H9 (cell line): Measurements from ENCODE around the gene C1RL. TPM values are rescaled to one million over a fixed set of nuclear protein-coding genes. Genes with fewer than 3 reads are reported as not detected.

Experiments
- DNase-seq: peaks from one replicate; pipeline ENCODE4 v3.0.0-alpha.2; 2017
- H2AFZ ChIP-seq: one replicate; pipeline ENCODE4 v1.6.1; 2013; ENCODE audit warnings: mild to moderate bottlenecking, low read length, control low read depth, moderate library complexity
- H2AK5ac ChIP-seq: 2 replicates; pipeline ENCODE4 v1.6.1; 2013; ENCODE audit warnings: low read length, control low read depth, mixed read lengths; ENCODE audit not compliant: insufficient read length
- H2BK120ac ChIP-seq: one replicate; pipeline ENCODE4 v1.6.1; 2013; ENCODE audit warnings: low read depth, mild to moderate bottlenecking, low read length, control low read depth, inconsistent platforms; ENCODE audit not compliant: poor library complexity, severe bottlenecking
- H2BK12ac ChIP-seq: 2 replicates; pipeline ENCODE4 v1.6.1; 2013; ENCODE audit warnings: low read length, control low read depth, mixed read lengths, low read depth; ENCODE audit not compliant: insufficient read length
- H2BK15ac ChIP-seq: 2 replicates; pipeline ENCODE4 v1.6.1; 2013; ENCODE audit warnings: low read depth, low read length, control low read depth
- H2BK20ac ChIP-seq: one replicate; pipeline ENCODE4 v1.6.1; 2013; ENCODE audit warnings: low read depth, mild to moderate bottlenecking, low read length, control low read depth, inconsistent platforms; ENCODE audit not compliant: poor library complexity, severe bottlenecking
- H2BK5ac ChIP-seq: 2 replicates; pipeline ENCODE4 v1.6.1; 2013; ENCODE audit warnings: low read length, control low read depth, mixed read lengths; ENCODE audit not compliant: insufficient read length
- H3K14ac ChIP-seq: 2 replicates; pipeline ENCODE4 v1.6.1; 2013; ENCODE audit warnings: low read length, control low read depth; ENCODE audit not compliant: insufficient read depth
- H3K18ac ChIP-seq: 2 replicates; pipeline ENCODE4 v1.6.1; 2013; ENCODE audit warnings: low read depth, mild to moderate bottlenecking, mixed read lengths, low read length, control low read depth; ENCODE audit not compliant: insufficient read length
- H3K23ac ChIP-seq: 2 replicates; pipeline ENCODE4 v1.6.1; 2013; ENCODE audit warnings: low read length, control low read depth, mixed read lengths, low read depth; ENCODE audit not compliant: insufficient read length
- H3K23me2 ChIP-seq: 2 replicates; pipeline ENCODE4 v1.6.1; 2013; ENCODE audit warnings: low read depth, mild to moderate bottlenecking, mixed read lengths, low read length, control low read depth; ENCODE audit not compliant: insufficient read length, poor library complexity, severe bottlenecking
- H3K27ac ChIP-seq: 2 replicates; pipeline ENCODE4 v1.5.1; 2013; ENCODE audit warnings: low read length, control low read depth, mixed read lengths, low read depth; ENCODE audit not compliant: insufficient read length
- H3K27me3 ChIP-seq: 2 replicates; pipeline ENCODE4 v1.6.1; 2013; ENCODE audit warnings: low read length, control low read depth, inconsistent platforms; ENCODE audit not compliant: insufficient read depth
- H3K4ac ChIP-seq: 2 replicates; pipeline ENCODE4 v1.6.1; 2013; ENCODE audit warnings: low read depth, mild to moderate bottlenecking, control low read depth, inconsistent platforms, low read length, moderate library complexity
- H3K4me1 ChIP-seq: 2 replicates; pipeline ENCODE4 v1.6.1; 2013; ENCODE audit warnings: low read length, control low read depth, inconsistent platforms; ENCODE audit not compliant: insufficient read depth
- H3K4me2 ChIP-seq: 2 replicates; pipeline ENCODE4 v1.6.1; 2013; ENCODE audit warnings: low read length, control low read depth, mixed read lengths; ENCODE audit not compliant: insufficient read length, insufficient read depth
- H3K56ac ChIP-seq: 2 replicates; pipeline ENCODE4 v1.6.1; 2013; ENCODE audit warnings: low read depth, mild to moderate bottlenecking, mixed read lengths, low read length, control low read depth; ENCODE audit not compliant: insufficient read length
- H3K79me1 ChIP-seq: 2 replicates; pipeline ENCODE4 v1.6.1; 2013; ENCODE audit warnings: low read depth, mild to moderate bottlenecking, moderate library complexity, low read length, control low read depth, inconsistent platforms; ENCODE audit not compliant: insufficient read depth, poor library complexity, severe bottlenecking
- H3K79me2 ChIP-seq: 2 replicates; pipeline ENCODE4 v1.6.1; 2013; ENCODE audit warnings: low read length, control low read depth, inconsistent platforms; ENCODE audit not compliant: insufficient read depth
- H3K9ac ChIP-seq: 2 replicates; pipeline ENCODE4 v1.6.1; 2013; ENCODE audit warnings: low read length, control low read depth, mixed read lengths; ENCODE audit not compliant: insufficient read length; ENCODE audit errors: extremely low read depth
- H3K9me3 ChIP-seq: one replicate; pipeline ENCODE4 v1.6.1; 2013; ENCODE audit warnings: low read depth, low read length, inconsistent platforms; ENCODE audit not compliant: control insufficient read depth
- H3T11ph ChIP-seq: one replicate; pipeline ENCODE4 v1.6.1; 2013; ENCODE audit warnings: mild to moderate bottlenecking, low read length, control low read depth, inconsistent platforms
- H4K20me1 ChIP-seq: one replicate; pipeline ENCODE4 v1.6.1; 2013; ENCODE audit not compliant: control insufficient read depth, insufficient read length, insufficient read depth
- H4K5ac ChIP-seq: 2 replicates; pipeline ENCODE4 v1.6.1; 2013; ENCODE audit warnings: low read depth, mild to moderate bottlenecking, mixed read lengths, low read length, control low read depth; ENCODE audit not compliant: insufficient read length
- H4K8ac ChIP-seq: replicated peaks from 2 replicates; pipeline ENCODE4 v1.6.1; 2013; ENCODE audit warnings: low read length, control low read depth, mixed read lengths, low read depth; ENCODE audit not compliant: insufficient read length
- H4K91ac ChIP-seq: 2 replicates; pipeline ENCODE4 v1.6.1; 2013; ENCODE audit warnings: low read depth, mild to moderate bottlenecking, moderate library complexity, mixed read lengths, low read length, control low read depth; ENCODE audit not compliant: insufficient read length
- H3K27ac Mint-ChIP-seq, 3 experiments: 2 replicates in 2 of 3; 3 replicates in 1 of 3; pipeline ENCODE4 v1.8.0; 2020 to 2021; ENCODE audit warnings: mixed read lengths in 3 of 3, mild to moderate bottlenecking in 1 of 3, moderate library complexity in 1 of 3
- H3K27me3 Mint-ChIP-seq: 2 replicates; pipeline ENCODE4 v1.8.0; 2021; ENCODE audit warnings: low read depth, mild to moderate bottlenecking, moderate library complexity, mixed read lengths
- H3K36me3 Mint-ChIP-seq, 3 experiments: 2 replicates in 2 of 3; 3 replicates in 1 of 3; pipeline ENCODE4 v1.8.0; 2020 to 2021; ENCODE audit warnings: low read depth in 3 of 3, mixed read lengths in 3 of 3; ENCODE audit not compliant: insufficient read depth in 1 of 3
- H3K4me1 Mint-ChIP-seq, 2 experiments: 2 replicates each; pipeline ENCODE4 v1.8.0; 2020; ENCODE audit warnings: mixed read lengths in 2 of 2
- H3K4me3 Mint-ChIP-seq, 2 experiments: 2 replicates in 1 of 2; 3 replicates in 1 of 2; pipeline ENCODE4 v1.8.0; 2020 to 2021; ENCODE audit warnings: mild to moderate bottlenecking in 2 of 2, mixed read lengths in 2 of 2, moderate library complexity in 1 of 2
- H3K9me3 Mint-ChIP-seq, 2 experiments: 2 replicates in 1 of 2; 3 replicates in 1 of 2; pipeline ENCODE4 v1.8.0; 2020; ENCODE audit warnings: mild to moderate bottlenecking in 2 of 2, mixed read lengths in 2 of 2, moderate library complexity in 1 of 2
- CTCF ChIP-seq: fragments of 200-600 bp; sonication (generic); conservative IDR thresholded peaks from 3 replicates; pipeline ENCODE4 v1.8.0; 2021; ENCODE audit warnings: antibody characterized with exemption, mild to moderate bottlenecking
- WGBS: extraction: QIAGEN DNeasy Blood & Tissue Kit; methylation state at CpG from one replicate; pipeline ENCODE4 v1.1.7; 2013; ENCODE audit warnings: missing lambda C conversion rate, low lambda C conversion rate, mixed read lengths; ENCODE audit not compliant: insufficient read length; ENCODE audit errors: extremely low coverage; 5-methylcytosine and 5-hydroxymethylcytosine counted together
- total RNA-seq: library from RNA; stranded (reverse); gene quantifications from 2 replicates; pipeline ENCODE4 v1.2.1, GENCODE V29; 2021

C1RL gene
- total RNA-seq, 1 experiment from 2014 or later: 15.1 TPM

- H4K91ac ChIP-seq: no peak overlapping the region
- H3K23me2 ChIP-seq: no peaks in the 10 kb centered on the region
- no peak overlapping the region for H3K9ac ChIP-seq
- H2BK12ac ChIP-seq: no peak overlapping the region
- H2BK5ac ChIP-seq: no peak overlapping the region
- no peaks in the 10 kb centered on the region for H3K4me1 ChIP-seq
- no peak overlapping the region for H2BK120ac ChIP-seq
- H3K18ac ChIP-seq: no peak overlapping the region
- no peak overlapping the region for H3K4ac ChIP-seq
- Mint-ChIP-seq H3K27me3 (no peaks in the 10 kb centered on the region; the same call in 1 of the 2 replicates), H3K4me3 (no peak overlapping the region), H3K9me3 (no peaks in the 10 kb centered on the region), H3K36me3 (peaks cover 2 to 40% (median 31%) of the 10 kb centered on the region in 3 experiments), H3K4me1 (no peaks in the 10 kb centered on the region), H3K27ac (no peak overlapping the region)
- H3K23ac ChIP-seq: no peak overlapping the region
- no peak overlapping the region for H2BK15ac ChIP-seq
- no peak overlapping the region for H3T11ph ChIP-seq
- no peak overlapping the region for H3K14ac ChIP-seq
- TF ChIP-seq CTCF: no peak
- H3K79me1 ChIP-seq: no peaks in the 10 kb centered on the region
- H2AK5ac ChIP-seq: no peak overlapping the region
- H3K27ac ChIP-seq: no peak overlapping the region
- H3K79me2 ChIP-seq: no peaks in the 10 kb centered on the region
- H2BK20ac ChIP-seq: no peak overlapping the region
- no peak overlapping the region for H3K4me2 ChIP-seq
- no peak overlapping the region for H2AFZ ChIP-seq
- no peak overlapping the region for H3K56ac ChIP-seq
- no peaks in the 10 kb centered on the region for H3K9me3 ChIP-seq
- H3K27me3 ChIP-seq: no peaks in the 10 kb centered on the region
- no peaks in the 10 kb centered on the region for H4K20me1 ChIP-seq
- H4K8ac ChIP-seq: no peak overlapping the region
- H4K5ac ChIP-seq: no peak overlapping the region
- WGBS: no CpG with 5 or more reads among the region's 6 CpGs
- DNase-seq: no peak
These were observed 41.8 kb upstream of the C1RL start for GRCh38 chr12:7150841-7151240.
